ENCODE results near the gene ADAMTS2. TPM values are rescaled to one million over a fixed set of nuclear protein-coding genes. Genes with fewer than 3 reads are reported as not detected.
A peak's percentile ranks its signal among the peaks of the same experiment; 100 is the strongest.

Gene ADAMTS2
- total and polyA plus RNA-seq, 2 experiments from 2014 or later, result 62.0 to 132 TPM

DNA sequence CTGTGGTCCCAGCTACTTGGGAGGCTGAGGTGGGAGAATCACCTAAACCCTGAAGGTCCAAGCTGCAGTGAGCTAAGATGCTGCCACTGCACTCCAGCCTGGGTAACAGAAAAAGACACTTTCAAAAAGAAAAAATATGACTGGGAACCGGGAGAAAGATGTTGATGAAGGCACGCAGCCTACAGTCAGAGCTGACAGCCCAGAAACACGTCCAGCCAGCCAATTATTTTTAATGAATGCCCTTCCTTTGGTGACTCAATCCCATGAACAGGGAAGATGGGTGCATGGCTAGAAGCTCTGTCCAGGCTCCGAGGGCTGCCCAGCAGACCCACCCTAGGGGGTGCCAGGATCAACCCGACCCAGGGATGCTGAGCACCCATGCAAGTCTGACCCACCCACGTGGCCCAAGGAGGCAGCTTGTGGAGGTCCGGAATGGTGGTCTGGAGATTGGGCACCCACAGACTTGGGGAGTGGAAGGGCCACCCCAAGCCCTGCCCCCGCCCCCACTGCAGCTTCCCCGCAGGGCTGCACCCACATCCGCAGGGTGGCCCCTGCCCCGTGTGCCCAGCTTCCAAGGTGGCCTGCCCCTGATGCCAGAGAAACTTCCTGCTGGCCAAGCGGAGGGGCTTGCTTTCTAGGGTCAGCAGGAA lies 51.0 kb downstream of the ADAMTS2 start:
- Histone ChIP-seq H3K4me3 (no peak overlapping the region), H3K79me2 (ENCODE audit: insufficient read depth) (peaks cover 99% of the 10 kb centered on the region), H3K4me2 (ENCODE audit: unreplicated experiment) (no peak overlapping the region), H3K9ac (peak overlapping the region; percentile 64), H4K20me1 (ENCODE audit: insufficient read depth) (no peaks in the 10 kb centered on the region), H3F3A (ENCODE audit: insufficient read depth) (0 out of 2 replicates have a peak, but pooled peaks cover 8% of the 10 kb centered on the region), H3K9me2 (ENCODE audit: insufficient read depth) (no peaks in the 10 kb centered on the region), H3K9me3 (ENCODE audit: low read depth) (no peaks in the 10 kb centered on the region), H3K27ac (peak overlapping the region; percentile 76), H2AFZ (no peak overlapping the region), H3K36me3 (ENCODE audit: low read depth) (no peaks in the 10 kb centered on the region), H3K4me1 (ENCODE audit: insufficient read depth) (peaks cover 27% of the 10 kb centered on the region), H3K27me3 (replicated peaks; ENCODE audit: insufficient read depth) (no peaks in the 10 kb centered on the region)
- in situ Hi-C loops (cut with MboI), result no loop called here
- 42 to 56% methylated on average over 9 to 11 of the region's 12 CpGs for WGBS, 2 experiments (ENCODE audit: low coverage in 1 of 2, low lambda C conversion rate in 2 of 2, missing lambda C conversion rate in 2 of 2)
- DNase-seq, result peak; percentile 59
- no peak for TF ChIP-seq EZH2 (IDR thresholded peaks at IDR 0.05; ENCODE audit: insufficient read depth, poor library complexity, severe bottlenecking)
- no peak for TF ChIP-seq EZH2phosphoT487 (IDR thresholded peaks at IDR 0.05; ENCODE audit: insufficient read depth, low read depth)

DNA sequence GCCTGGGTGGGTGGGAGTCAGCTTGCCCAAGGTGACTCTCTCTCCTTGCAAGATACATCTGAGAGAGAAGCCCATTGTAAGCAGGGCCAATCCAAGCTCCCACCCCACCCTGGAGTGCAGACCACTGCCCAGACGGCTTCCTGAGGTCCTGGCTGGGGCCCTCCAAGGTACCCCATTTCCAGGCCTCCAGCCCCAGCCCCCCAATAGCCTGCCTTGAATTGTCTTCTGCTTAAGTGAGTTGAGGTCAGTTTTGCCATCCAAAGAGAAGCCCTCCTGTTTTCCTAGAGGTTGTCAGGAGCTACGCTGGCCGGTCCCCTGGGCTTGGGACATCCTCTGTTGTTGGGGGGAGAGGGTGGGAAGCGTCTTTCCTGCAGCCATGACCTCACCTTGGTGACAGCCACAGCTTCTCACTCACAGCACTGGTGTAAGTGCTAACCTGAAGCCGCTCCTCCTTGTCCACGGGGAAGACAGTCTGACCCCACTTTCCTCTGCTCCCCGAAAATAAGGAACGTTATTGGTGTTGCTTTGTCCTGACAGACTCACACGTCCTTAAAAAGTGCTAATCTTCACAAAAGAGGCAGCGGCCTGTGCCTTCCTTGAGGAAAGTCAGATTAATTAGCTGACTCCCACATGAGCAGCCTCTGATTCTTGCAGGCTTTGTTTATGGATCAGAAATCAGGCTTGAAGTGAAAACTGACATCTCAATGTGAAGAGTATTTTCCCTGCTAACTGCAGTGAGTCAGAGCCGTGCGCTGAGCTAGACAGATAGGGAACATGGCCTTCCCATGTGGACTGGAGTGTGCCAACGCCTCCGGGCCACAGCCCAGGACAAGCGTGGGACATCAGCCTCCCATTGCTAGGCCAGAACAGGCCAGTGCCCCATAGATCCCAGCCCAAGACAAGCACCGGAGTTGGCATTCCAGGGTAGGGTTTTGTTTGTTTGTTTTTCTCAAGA lies 52.3 kb downstream of the ADAMTS2 start:
- H3K4me3 ChIP-seq, result no peak overlapping the region
- H3K27ac ChIP-seq, result peak overlapping the region; percentile 76
- H3K4me1 ChIP-seq (ENCODE audit: insufficient read depth), result peaks cover 27% of the 10 kb centered on the region
- WGBS, 2 experiments (ENCODE audit: low coverage in 1 of 2, low lambda C conversion rate in 2 of 2, missing lambda C conversion rate in 2 of 2), result 39 to 41% methylated on average over 16 of the region's 16 CpGs
- no peaks in the 10 kb centered on the region for H3K36me3 ChIP-seq (ENCODE audit: low read depth)
- 0 out of 2 replicates have a peak, but pooled peaks cover 8% of the 10 kb centered on the region for H3F3A ChIP-seq (ENCODE audit: insufficient read depth)
- DNase-seq, result peak; percentile 88
- no peaks in the 10 kb centered on the region for H3K27me3 ChIP-seq (replicated peaks; ENCODE audit: insufficient read depth)
- in situ Hi-C loops (cut with MboI), result no loop called here
- H4K20me1 ChIP-seq (ENCODE audit: insufficient read depth), result no peaks in the 10 kb centered on the region
- no peaks in the 10 kb centered on the region for H3K9me2 ChIP-seq (ENCODE audit: insufficient read depth)
- TF ChIP-seq EZH2 (IDR thresholded peaks at IDR 0.05; ENCODE audit: insufficient read depth, poor library complexity, severe bottlenecking) (no peak), EZH2phosphoT487 (IDR thresholded peaks at IDR 0.05; ENCODE audit: insufficient read depth, low read depth) (no peak)
- no peaks in the 10 kb centered on the region for H3K9me3 ChIP-seq (ENCODE audit: low read depth)
- H3K4me2 ChIP-seq (ENCODE audit: unreplicated experiment), result peak overlapping the region; percentile 56
- H3K79me2 ChIP-seq (ENCODE audit: insufficient read depth), result peaks cover 99% of the 10 kb centered on the region
- peak overlapping the region; percentile 64 for H3K9ac ChIP-seq
- 0 out of 2 replicates have a peak overlapping the region, but pooled peaks have one; percentile 3 for H2AFZ ChIP-seq

DNA sequence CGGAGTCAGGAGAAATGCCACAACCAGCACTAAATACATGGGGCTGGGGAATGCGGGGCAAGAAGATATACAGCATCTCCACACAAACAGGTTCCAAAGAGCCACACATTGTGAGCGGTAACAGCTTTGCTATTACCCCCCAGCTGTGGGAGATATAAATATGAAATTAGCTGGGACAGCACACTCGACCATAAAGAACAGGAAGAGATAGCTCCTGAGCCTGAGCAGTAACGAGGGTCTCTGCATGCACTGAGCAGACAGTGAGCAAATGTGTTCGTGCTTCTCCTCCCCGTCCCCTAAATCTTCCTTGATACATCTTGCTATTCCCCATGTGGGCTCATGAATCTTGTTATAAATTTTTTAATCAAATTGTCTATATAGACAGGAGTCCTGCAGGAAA lies 53.1 kb downstream of the ADAMTS2 start:
- H3K9me3 ChIP-seq (ENCODE audit: low read depth), result no peaks in the 10 kb centered on the region
- TF ChIP-seq EZH2phosphoT487 (IDR thresholded peaks at IDR 0.05; ENCODE audit: insufficient read depth, low read depth), result no peak
- no peak for TF ChIP-seq EZH2 (IDR thresholded peaks at IDR 0.05; ENCODE audit: insufficient read depth, poor library complexity, severe bottlenecking)
- peaks cover 27% of the 10 kb centered on the region for H3K4me1 ChIP-seq (ENCODE audit: insufficient read depth)
- H3K27ac ChIP-seq, result no peak overlapping the region; the same call in 1 of the 2 replicates
- H4K20me1 ChIP-seq (ENCODE audit: insufficient read depth), result no peaks in the 10 kb centered on the region
- peaks cover 99% of the 10 kb centered on the region for H3K79me2 ChIP-seq (ENCODE audit: insufficient read depth)
- H3K9ac ChIP-seq, result no peak overlapping the region
- no peak overlapping the region for H3K4me2 ChIP-seq (ENCODE audit: unreplicated experiment)
- no peak for DNase-seq
- H3K36me3 ChIP-seq (ENCODE audit: low read depth), result no peaks in the 10 kb centered on the region
- in situ Hi-C loops (cut with MboI), result no loop called here
- H3K4me3 ChIP-seq, result no peak overlapping the region
- no peak overlapping the region for H2AFZ ChIP-seq
- H3K27me3 ChIP-seq (replicated peaks; ENCODE audit: insufficient read depth), result no peaks in the 10 kb centered on the region
- H3F3A ChIP-seq (ENCODE audit: insufficient read depth), result 0 out of 2 replicates have a peak, but pooled peaks cover 8% of the 10 kb centered on the region
- 84 to 90% methylated on average over 7 of the region's 7 CpGs for WGBS, 2 experiments (ENCODE audit: low coverage in 1 of 2, low lambda C conversion rate in 2 of 2, missing lambda C conversion rate in 2 of 2)
- H3K9me2 ChIP-seq (ENCODE audit: insufficient read depth), result no peaks in the 10 kb centered on the region

DNA sequence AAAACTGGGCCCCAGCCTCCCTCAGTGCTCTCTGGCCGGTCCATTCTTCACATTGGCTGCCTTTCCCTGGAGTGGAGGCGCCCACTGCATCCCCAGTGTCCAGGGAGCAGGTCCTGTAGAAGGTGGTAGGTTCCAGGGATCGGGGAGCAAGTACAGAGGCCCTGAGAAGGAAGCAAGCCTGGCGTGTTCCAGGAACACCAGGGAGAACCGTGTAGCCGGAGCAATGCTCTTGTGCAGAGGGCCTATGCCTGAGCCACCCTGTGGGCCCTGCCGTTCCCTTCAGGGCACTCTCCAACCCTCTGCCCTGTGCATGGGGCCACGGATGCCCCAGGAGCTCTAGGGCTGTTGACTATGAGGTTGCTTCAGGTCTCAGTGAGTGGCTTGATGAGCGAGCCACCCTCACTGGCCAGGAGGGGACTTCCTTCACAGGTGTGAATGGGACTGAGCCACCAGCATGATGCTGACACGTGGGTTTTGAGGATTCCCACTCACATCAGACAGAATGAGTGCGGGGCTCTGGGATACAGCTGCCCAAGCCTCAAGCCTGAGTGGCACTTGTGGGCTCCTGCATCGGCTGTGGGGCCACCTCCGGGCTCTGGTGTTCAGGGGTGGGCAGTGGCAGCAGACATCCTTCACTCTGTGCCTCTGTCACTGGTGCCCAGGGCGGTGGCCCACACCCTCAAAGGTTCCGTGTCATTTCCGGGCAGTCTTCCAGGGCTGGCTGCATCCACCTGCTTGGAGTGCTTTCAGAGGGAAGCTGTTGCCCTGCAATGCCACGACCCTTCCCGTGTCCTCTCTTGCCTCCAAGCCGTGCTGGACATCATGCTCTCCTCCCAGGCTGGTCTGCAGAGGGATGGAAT lies 54.4 kb downstream of the ADAMTS2 start:
- no peaks in the 10 kb centered on the region for H3K27me3 ChIP-seq (replicated peaks; ENCODE audit: insufficient read depth)
- no peaks in the 10 kb centered on the region for H3K9me2 ChIP-seq (ENCODE audit: insufficient read depth)
- H3F3A ChIP-seq (ENCODE audit: insufficient read depth), result 0 out of 2 replicates have a peak, but pooled peaks cover 8% of the 10 kb centered on the region
- H4K20me1 ChIP-seq (ENCODE audit: insufficient read depth), result no peaks in the 10 kb centered on the region
- DNase-seq, result no peak
- H3K4me3 ChIP-seq, result no peak overlapping the region
- no peak overlapping the region for H2AFZ ChIP-seq
- TF ChIP-seq EZH2phosphoT487 (IDR thresholded peaks at IDR 0.05; ENCODE audit: insufficient read depth, low read depth), result no peak
- no peak for TF ChIP-seq EZH2 (IDR thresholded peaks at IDR 0.05; ENCODE audit: insufficient read depth, poor library complexity, severe bottlenecking)
- no peak overlapping the region for H3K27ac ChIP-seq
- peaks cover 27% of the 10 kb centered on the region for H3K4me1 ChIP-seq (ENCODE audit: insufficient read depth)
- in situ Hi-C loops (cut with MboI), result no loop called here
- H3K9ac ChIP-seq, result no peak overlapping the region
- H3K4me2 ChIP-seq (ENCODE audit: unreplicated experiment), result no peak overlapping the region
- H3K9me3 ChIP-seq (ENCODE audit: low read depth), result no peaks in the 10 kb centered on the region
- H3K79me2 ChIP-seq (ENCODE audit: insufficient read depth), result peaks cover 99% of the 10 kb centered on the region
- H3K36me3 ChIP-seq (ENCODE audit: low read depth), result no peaks in the 10 kb centered on the region
- WGBS, 2 experiments (ENCODE audit: low coverage in 1 of 2, low lambda C conversion rate in 2 of 2, missing lambda C conversion rate in 2 of 2), result 72 to 74% methylated on average over 18 to 19 of the region's 19 CpGs
